Liver (tissue), 9 donors: Measurements from ENCODE around the gene SGTB. TPM values are rescaled to one million over a fixed set of nuclear protein-coding genes. Genes with fewer than 3 reads are reported as not detected.

ENCODE experiments used
- DNase-seq: peaks from one replicate; pipeline ENCODE4 v3.0.0-alpha.2; 2017; ENCODE audit warnings: low spot score
- H3K27ac ChIP-seq, 2 donors: one replicate each; pipeline ENCODE4 v1.7.0; 2013; ENCODE audit warnings: inconsistent platforms in 2 of 2, low read length in 2 of 2, control low read depth in 1 of 2, low read depth in 1 of 2, mild to moderate bottlenecking in 1 of 2
- H3K27me3 ChIP-seq, 4 donors: one replicate each; pipeline versions ENCODE4 v1.6.1 to v1.7.0; 2013; ENCODE audit warnings: low read length in 3 of 4, inconsistent platforms in 1 of 4, mild to moderate bottlenecking in 1 of 4, moderate library complexity in 1 of 4; ENCODE audit not compliant: control insufficient read depth in 4 of 4, insufficient read depth in 4 of 4
- H3K36me3 ChIP-seq, 4 donors: one replicate each; pipeline versions ENCODE4 v1.6.1 to v1.7.0; 2013; ENCODE audit warnings: low read length in 3 of 4, mild to moderate bottlenecking in 3 of 4, low read depth in 1 of 4, moderate library complexity in 1 of 4; ENCODE audit not compliant: control insufficient read depth in 4 of 4, insufficient read depth in 3 of 4
- H3K4me1 ChIP-seq, 4 donors: one replicate each; pipeline versions ENCODE4 v1.6.1 to v1.7.0; 2013; ENCODE audit warnings: low read length in 3 of 4, mild to moderate bottlenecking in 3 of 4, moderate library complexity in 1 of 4; ENCODE audit not compliant: control insufficient read depth in 4 of 4, insufficient read depth in 4 of 4
- H3K4me3 ChIP-seq, 3 donors: one replicate each; pipeline versions ENCODE4 v1.6.1 to v1.7.0; 2013; ENCODE audit warnings: low read length in 3 of 3, control low read depth in 1 of 3, low read depth in 1 of 3, mild to moderate bottlenecking in 1 of 3
- H3K9ac ChIP-seq, 2 donors: one replicate each; pipeline ENCODE4 v1.7.0; 2013; ENCODE audit warnings: low read length in 2 of 2, mild to moderate bottlenecking in 2 of 2, moderate library complexity in 2 of 2, control low read depth in 1 of 2, low read depth in 1 of 2
- H3K9me3 ChIP-seq, 4 donors: one replicate each; pipeline versions ENCODE4 v1.6.1 to v1.7.0; 2013; ENCODE audit warnings: low read length in 3 of 4; ENCODE audit not compliant: control insufficient read depth in 4 of 4
- ATF3 ChIP-seq: IDR thresholded peaks from 2 replicates; pipeline ENCODE4 v1.6.1; 2016; ENCODE audit warnings: antibody characterized with exemption
- CTCF ChIP-seq: fragments of 150-350 bp; IDR thresholded peaks from 2 replicates; pipeline ENCODE4 v1.5.1; 2017; ENCODE audit warnings: improper control_type of control experiment, low read depth, low read length; ENCODE audit not compliant: missing input control
- EGR1 ChIP-seq, 2 donors: IDR thresholded peaks; 2 replicates each; pipeline ENCODE4 v1.6.1; 2016 to 2018; ENCODE audit warnings: antibody characterized with exemption in 2 of 2, low read depth in 2 of 2
- FOXA1 ChIP-seq: IDR thresholded peaks from 2 replicates; pipeline ENCODE4 v1.6.1; 2016; ENCODE audit warnings: antibody characterized with exemption
- FOXA2 ChIP-seq: IDR thresholded peaks from 2 replicates; pipeline ENCODE4 v1.6.1; 2016; ENCODE audit warnings: antibody characterized with exemption
- GABPA ChIP-seq, 2 donors: IDR thresholded peaks in 1 of 2; conservative IDR thresholded peaks in 1 of 2; 2 replicates each; pipeline ENCODE4 v1.6.1; 2016; ENCODE audit warnings: antibody characterized with exemption in 2 of 2, mild to moderate bottlenecking in 1 of 2, moderate library complexity in 1 of 2
- HNF4A ChIP-seq, 2 donors: conservative IDR thresholded peaks; 2 replicates each; pipeline ENCODE4 v1.6.1; 2016; ENCODE audit warnings: antibody characterized with exemption in 2 of 2, mild to moderate bottlenecking in 2 of 2
- HNF4G ChIP-seq: IDR thresholded peaks from 2 replicates; pipeline ENCODE4 v1.6.1; 2016; ENCODE audit warnings: antibody characterized with exemption
- JUND ChIP-seq, 2 donors: IDR thresholded peaks; 2 replicates each; pipeline ENCODE4 v1.6.1; 2016; ENCODE audit warnings: antibody characterized with exemption in 2 of 2
- MAX ChIP-seq: IDR thresholded peaks from 2 replicates; pipeline ENCODE4 v1.6.1; 2016; ENCODE audit warnings: antibody characterized with exemption
- NR2F2 ChIP-seq: IDR thresholded peaks from 2 replicates; pipeline ENCODE4 v1.6.1; 2016; ENCODE audit warnings: antibody characterized with exemption
- RAD21 ChIP-seq, 2 donors: IDR thresholded peaks; 2 replicates each; pipeline ENCODE4 v1.6.1; 2016; ENCODE audit warnings: antibody characterized with exemption in 2 of 2, mild to moderate bottlenecking in 2 of 2
- REST ChIP-seq: IDR thresholded peaks from 2 replicates; pipeline ENCODE4 v1.6.1; 2016; ENCODE audit warnings: antibody characterized with exemption, mild to moderate bottlenecking
- RXRA ChIP-seq, 2 donors: IDR thresholded peaks; 2 replicates each; pipeline ENCODE4 v1.6.1; 2017 to 2018; ENCODE audit warnings: antibody characterized with exemption in 2 of 2, mild to moderate bottlenecking in 1 of 2
- SP1 ChIP-seq: IDR thresholded peaks from 2 replicates; pipeline ENCODE4 v1.6.1; 2018; ENCODE audit warnings: antibody characterized with exemption, mild to moderate bottlenecking
- YY1 ChIP-seq: IDR thresholded peaks from 2 replicates; pipeline ENCODE4 v1.6.1; 2016; ENCODE audit warnings: antibody characterized with exemption, mild to moderate bottlenecking
- ZBTB33 ChIP-seq: IDR thresholded peaks from 2 replicates; pipeline ENCODE4 v1.6.1; 2016; ENCODE audit warnings: antibody characterized with exemption
- WGBS: extraction: QIAGEN DNeasy Blood & Tissue Kit; methylation state at CpG from one replicate; pipeline ENCODE4 v1.1.7; 2013; 5-methylcytosine and 5-hydroxymethylcytosine counted together
- polyA plus RNA-seq, 2 donors: library from polyadenylated mRNA; stranded (reverse) in 1 of 2; unstranded in 1 of 2; fragments of 200-250 nt in 1 of 2; fragments of >200 nt in 1 of 2; fragmentation: Nextera tagmentation in 1 of 2; extraction: Ambion mirVana in 1 of 2; gene quantifications; one replicate each; pipeline versions ENCODE4 v1.2.1 to v1.2.3, GENCODE V29; 2013 to 2015
- total RNA-seq, 2 donors: library from RNA; depleted of rRNA; stranded (reverse); fragments of >200 nt; gene quantifications; one replicate each; pipeline ENCODE4 v1.2.3, GENCODE V29; 2014
- donor health status: healthy.
- donor health status: healthy.
- donor health status: healthy.
- donor health status: healthy.
- donor health status: healthy.

Gene SGTB
- total and polyA plus RNA-seq, 4 donors, result 0.79 to 3.2 (median 1.9) TPM

- H3K4me3 ChIP-seq, result no peak overlapping the region
- WGBS, result 92% methylated on average over 2 of the region's 2 CpGs
- H3K4me1 ChIP-seq, result no peaks in the 10 kb centered on the region
- no peak for DNase-seq
- no peak for TF ChIP-seq FOXA1
- no peak for TF ChIP-seq SP1
- no peak for TF ChIP-seq MAX
- TF ChIP-seq CTCF, result no peak
- TF ChIP-seq RXRA (IDR thresholded peaks at IDR 0.05), result no peak
- no peak for TF ChIP-seq ZBTB33
- no peak for TF ChIP-seq HNF4A (conservative IDR thresholded peaks at IDR 0.05)
- TF ChIP-seq JUND (IDR thresholded peaks at IDR 0.05), result no peak
- TF ChIP-seq EGR1 (IDR thresholded peaks at IDR 0.05; ENCODE audit: low read depth in 2 of 2), result no peak
- no peak for TF ChIP-seq YY1
- TF ChIP-seq NR2F2, result no peak
- TF ChIP-seq HNF4G, result no peak
- no peak for TF ChIP-seq FOXA2
- TF ChIP-seq ATF3, result no peak
- TF ChIP-seq GABPA (IDR thresholded peaks at IDR 0.05 in 1 of 2, conservative IDR thresholded peaks at IDR 0.05 in 1 of 2), result no peak
- TF ChIP-seq RAD21 (IDR thresholded peaks at IDR 0.05), result no peak
- no peak for TF ChIP-seq REST
- no peaks in the 10 kb centered on the region for H3K9me3 ChIP-seq
- H3K27me3 ChIP-seq, result no peaks in the 10 kb centered on the region
- H3K27ac ChIP-seq, result no peak overlapping the region
- H3K36me3 ChIP-seq, result no peaks in the 10 kb centered on the region
- no peak overlapping the region for H3K9ac ChIP-seq
Observed at GRCh38 chr5:65730910-65731309, 9.0 kb upstream of the SGTB start.

GRCh38 chr5:65728218-65728617 lies 6.3 kb upstream of the SGTB start:
- Histone ChIP-seq H3K9me3 (no peaks in the 10 kb centered on the region), H3K4me1 (peaks cover 2 to 10% (median 10%) of the 10 kb centered on the region in 4 donors), H3K27ac (no peak overlapping the region), H3K36me3 (no peaks in the 10 kb centered on the region), H3K27me3 (no peaks in the 10 kb centered on the region), H3K9ac (no peak overlapping the region), H3K4me3 (no peak overlapping the region)
- no peak for DNase-seq
- WGBS, result 96% methylated on average over 1 of the region's 1 CpG
- TF ChIP-seq YY1 (no peak), EGR1 (IDR thresholded peaks at IDR 0.05; ENCODE audit: low read depth in 2 of 2) (no peak), ATF3 (no peak), FOXA1 (no peak), ZBTB33 (no peak), GABPA (IDR thresholded peaks at IDR 0.05 in 1 of 2, conservative IDR thresholded peaks at IDR 0.05 in 1 of 2) (no peak), MAX (no peak), CTCF (no peak)
